Gastrocnemius medialis (tissue), 4 donors: ENCODE results near the gene DCBLD1. TPM values are rescaled to one million over a fixed set of nuclear protein-coding genes. Genes with fewer than 3 reads are reported as not detected.

Source experiments
- ATAC-seq, 2 donors: fragments of 150-250 bp; one replicate each; pipeline ENCODE4 v1.9.1; 2016
- DNase-seq, 2 donors: peaks; one replicate each; pipeline ENCODE4 v3.0.0-alpha.2; 2019
- H3K27ac ChIP-seq, 4 donors: fragments of 200-600 bp; sonication (generic); 1 replicate in 1 of 4; 2 replicates in 3 of 4; pipeline ENCODE4 v1.5.1; 2016 to 2018; ENCODE audit warnings: mild to moderate bottlenecking in 2 of 4, moderate library complexity in 1 of 4
- H3K27me3 ChIP-seq, 3 donors: fragments of 200-600 bp; sonication (generic) in 2 of 3; 1 replicate in 1 of 3; 2 replicates in 2 of 3; pipeline versions ENCODE4 v1.5.1 to v1.6.0; 2016 to 2019; ENCODE audit warnings: mild to moderate bottlenecking in 1 of 3, moderate library complexity in 1 of 3
- H3K36me3 ChIP-seq, 2 donors: fragments of 200-600 bp; sonication (generic) in 1 of 2; one replicate each; pipeline ENCODE4 v1.5.1; 2017 to 2018
- H3K4me1 ChIP-seq, 2 donors: fragments of 200-600 bp; sonication (generic) in 1 of 2; one replicate each; pipeline ENCODE4 v1.5.1; 2016 to 2017; ENCODE audit warnings: mild to moderate bottlenecking in 2 of 2
- H3K4me3 ChIP-seq, 4 donors: fragments of 200-600 bp; sonication (generic) in 3 of 4; 1 replicate in 1 of 4; 2 replicates in 3 of 4; pipeline ENCODE4 v1.5.1; 2016 to 2019; ENCODE audit warnings: mild to moderate bottlenecking in 2 of 4
- H3K9me3 ChIP-seq, 3 donors: fragments of 200-600 bp; sonication (generic) in 2 of 3; 1 replicate in 1 of 3; 2 replicates in 2 of 3; pipeline ENCODE4 v1.5.1; 2016 to 2019
- CTCF ChIP-seq, 5 experiments: fragments of 450-650 bp in 3 of 5; fragments of 200-600 bp in 2 of 5; sonication (generic) in 2 of 5; IDR thresholded peaks in 4 of 5; conservative IDR thresholded peaks in 1 of 5; 1 replicate in 4 of 5; 2 replicates in 1 of 5; pipeline ENCODE4 v1.5.1; 2016 to 2019; ENCODE audit warnings: antibody characterized with exemption in 5 of 5, mild to moderate bottlenecking in 3 of 5, moderate library complexity in 3 of 5
- POLR2A ChIP-seq, 2 donors: fragments of 450-650 bp; IDR thresholded peaks; one replicate each; pipeline ENCODE4 v1.6.1; 2017; ENCODE audit warnings: antibody characterized with exemption in 2 of 2, mild to moderate bottlenecking in 2 of 2, moderate library complexity in 2 of 2
- in situ Hi-C, 4 donors: fragments of 200-750 bp; cut with MboI; loops; one replicate each; pipeline versions ENCODE4 v1.15.0 to v1.8.0; 2017; ENCODE audit warnings: low sequenced_read_pairs in 4 of 4
- intact Hi-C: fragments of 100-400 bp; cut with DNase I; formaldehyde crosslinking; loops from one replicate; pipeline ENCODE4 v1.15.1; 2023; ENCODE audit warnings: low total_unique reads
- total RNA-seq, 4 donors: library from RNA; depleted of rRNA; stranded (reverse); fragments of >200 nt; gene quantifications; one replicate each; pipeline versions ENCODE4 v1.1.0 to v1.2.3, GENCODE V29; 2016

Gene DCBLD1
- total RNA-seq, 4 donors from 2014 or later = 4.3 to 8.1 (median 5.2) TPM

GRCh38 chr6:117544716-117545115 is 62.2 kb downstream of the DCBLD1 start:
- DNase-seq = no peak
- Histone ChIP-seq H3K27me3 (no peaks in the 10 kb centered on the region), H3K4me3 (no peak overlapping the region), H3K36me3 (peaks cover 0 to 8% of the 10 kb centered on the region in 2 donors), H3K4me1 (peaks cover 16 to 23% of the 10 kb centered on the region in 2 donors), H3K9me3 (no peaks in the 10 kb centered on the region), H3K27ac (peak overlapping the region; percentile 65 to 78 (median 72))
- in situ Hi-C loops (no loop called here), intact Hi-C loops (loop anchor here (5.0 kb wide), 2 partner anchors 58 to 567 kb away; partner anchors contain the start of gene GOPC)
- ATAC-seq = no peak
- TF ChIP-seq POLR2A (IDR thresholded peaks at IDR 0.05) (no peak), CTCF (IDR thresholded peaks at IDR 0.05 in 4 of 5, conservative IDR thresholded peaks at IDR 0.05 in 1 of 5) (no peak)

GRCh38 chr6:117545161-117545595 is 62.7 kb downstream of the DCBLD1 start:
- Histone ChIP-seq H3K27ac (peak overlapping the region; percentile 65 to 78 (median 72)), H3K36me3 (peaks cover 0 to 8% of the 10 kb centered on the region in 2 donors), H3K27me3 (no peaks in the 10 kb centered on the region), H3K4me1 (peaks cover 16 to 23% of the 10 kb centered on the region in 2 donors), H3K9me3 (no peaks in the 10 kb centered on the region), H3K4me3 (no peak overlapping the region)
- in situ Hi-C loops = no loop called here
- TF ChIP-seq POLR2A (IDR thresholded peaks at IDR 0.05) (no peak), CTCF (IDR thresholded peaks at IDR 0.05 in 4 of 5, conservative IDR thresholded peaks at IDR 0.05 in 1 of 5) (no peak)
- intact Hi-C loops = loop anchor here (5.0 kb wide), 2 partner anchors 57 to 568 kb away; partner anchors contain the start of gene GOPC
- ATAC-seq (peak; percentile 55 to 64), DNase-seq (peak in 1 of 2 donors; percentile 25)

GRCh38 chr6:117546674-117547073 is 64.2 kb downstream of the DCBLD1 start:
- peaks cover 20 to 23% of the 10 kb centered on the region in 2 donors for H3K4me1 ChIP-seq
- DNase-seq (no peak), ATAC-seq (no peak)
- no peaks in the 10 kb centered on the region for H3K27me3 ChIP-seq
- H3K4me3 ChIP-seq = no peak overlapping the region
- in situ Hi-C loops (no loop called here), intact Hi-C loops (loop anchor here (2.0 to 5.0 kb wide), 3 partner anchors 56 to 569 kb away; partner anchors contain the start of genes DCBLD1 and GOPC)
- H3K36me3 ChIP-seq = peaks cover 0 to 8% of the 10 kb centered on the region in 2 donors
- H3K27ac ChIP-seq = peak overlapping the region in 3 of 4 donors; percentile 65 to 88 (median 78)
- no peak for TF ChIP-seq CTCF (IDR thresholded peaks at IDR 0.05 in 4 of 5, conservative IDR thresholded peaks at IDR 0.05 in 1 of 5)
- no peak for TF ChIP-seq POLR2A (IDR thresholded peaks at IDR 0.05)
- no peaks in the 10 kb centered on the region for H3K9me3 ChIP-seq

DNA sequence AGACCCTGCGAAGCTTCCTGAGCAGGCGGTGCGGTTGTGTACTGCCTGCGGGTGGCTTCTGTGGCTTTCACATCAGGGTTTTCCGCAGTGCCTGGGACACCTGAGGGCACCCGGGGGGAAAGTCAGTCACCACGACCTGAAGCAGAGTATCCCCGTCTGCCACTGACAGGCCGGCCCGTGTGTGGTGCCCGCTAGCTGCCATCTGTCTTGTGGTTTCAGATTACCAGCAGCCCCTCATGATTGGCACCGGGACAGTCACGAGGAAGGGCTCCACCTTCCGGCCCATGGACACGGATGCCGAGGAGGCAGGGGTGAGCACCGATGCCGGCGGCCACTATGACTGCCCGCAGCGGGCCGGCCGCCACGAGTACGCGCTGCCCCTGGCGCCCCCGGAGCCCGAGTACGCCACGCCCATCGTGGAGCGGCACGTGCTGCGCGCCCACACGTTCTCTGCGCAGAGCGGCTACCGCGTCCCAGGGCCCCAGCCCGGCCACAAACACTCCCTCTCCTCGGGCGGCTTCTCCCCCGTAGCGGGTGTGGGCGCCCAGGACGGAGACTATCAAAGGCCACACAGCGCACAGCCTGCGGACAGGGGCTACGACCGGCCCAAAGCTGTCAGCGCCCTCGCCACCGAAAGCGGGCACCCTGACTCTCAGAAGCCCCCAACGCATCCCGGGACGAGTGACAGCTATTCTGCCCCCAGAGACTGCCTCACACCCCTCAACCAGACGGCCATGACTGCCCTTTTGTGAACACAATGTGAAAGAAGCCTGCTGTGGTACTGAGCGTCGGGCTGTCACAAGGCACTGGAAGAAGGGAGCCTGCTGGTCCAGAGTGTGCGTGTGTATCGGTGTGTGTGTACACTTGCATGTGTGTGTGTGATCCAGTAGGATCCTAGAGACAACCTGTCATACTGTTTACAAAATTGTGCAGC is 65.5 kb downstream of the DCBLD1 start:
- in situ Hi-C loops = no loop called here
- H3K4me3 ChIP-seq = peak overlapping the region; percentile 54 to 71 (median 64)
- peak; percentile 77 to 88 for DNase-seq
- no peaks in the 10 kb centered on the region for H3K9me3 ChIP-seq
- intact Hi-C loops = loop anchor here (2.0 to 5.0 kb wide), 3 partner anchors 54 to 571 kb away; partner anchors contain the start of genes DCBLD1 and GOPC
- peaks cover 0 to under 1% of the 10 kb centered on the region in 2 donors for H3K36me3 ChIP-seq
- TF ChIP-seq CTCF (IDR thresholded peaks at IDR 0.05 in 4 of 5, conservative IDR thresholded peaks at IDR 0.05 in 1 of 5) = peak in 1 of 5 experiments; percentile 10
- peak; percentile 43 to 63 for TF ChIP-seq POLR2A (IDR thresholded peaks at IDR 0.05)
- peaks cover 20 to 23% of the 10 kb centered on the region in 2 donors for H3K4me1 ChIP-seq
- peak; percentile 76 to 87 for ATAC-seq
- no peaks in the 10 kb centered on the region for H3K27me3 ChIP-seq
- H3K27ac ChIP-seq = peak overlapping the region; percentile 78 to 88 (median 84)
